Measurements from ENCODE around the gene ARSG. TPM values are rescaled to one million over a fixed set of nuclear protein-coding genes. Genes with fewer than 3 reads are reported as not detected.

Gene ARSG
- polyA plus RNA-seq, 1 donor (not counting 4 experiments of a cell fraction or from before 2014, with no cell fraction given), result 0.41 TPM

DNA sequence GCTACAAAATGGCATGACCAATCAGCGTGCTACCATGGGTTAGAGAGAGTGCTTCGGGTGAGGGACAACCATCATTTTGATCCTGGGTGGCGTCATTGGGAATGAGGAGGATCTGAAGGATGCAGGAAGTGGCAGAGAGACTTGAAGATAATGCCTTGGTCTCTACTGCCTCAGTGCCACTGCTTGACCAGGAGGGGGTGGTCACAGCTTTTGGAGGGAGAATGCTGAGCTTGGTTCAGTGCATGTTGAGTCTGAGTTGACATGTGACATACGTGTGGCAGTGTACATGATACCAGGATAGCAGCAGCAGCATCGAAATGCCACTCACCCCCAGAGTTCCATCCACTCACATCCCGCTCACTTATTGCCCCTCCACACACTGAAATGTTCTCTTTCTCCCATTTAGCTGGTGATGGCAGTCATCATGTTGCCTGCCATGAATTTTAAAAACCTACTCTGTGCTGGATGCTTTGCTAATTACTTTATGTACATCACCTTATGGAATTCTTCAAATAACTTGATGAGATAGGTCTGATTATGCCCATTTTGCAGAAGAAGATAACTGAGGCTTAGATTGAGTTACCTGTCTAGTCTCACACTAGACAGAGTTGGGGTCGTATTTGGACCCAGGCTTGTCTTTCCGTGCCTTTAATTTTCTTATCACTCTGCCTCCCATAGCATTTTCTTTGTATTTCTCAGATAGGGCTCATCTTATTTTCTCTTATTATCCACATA is 36.7 kb downstream of the ARSG start:
- dilution Hi-C loops (cut with MboI; ENCODE audit: extremely low pct_ligation_motif_present, low sequenced_read_pairs), result no loop called here
- Histone ChIP-seq H3K27ac (ENCODE audit: control insufficient read depth, insufficient read depth, low read length) (no peak overlapping the region), H3K4me2 (ENCODE audit: control insufficient read depth, extremely low read depth, insufficient read depth, low read depth, low read length) (no peak overlapping the region), H3K9me1 (ENCODE audit: control insufficient read depth, extremely low read depth, insufficient read depth, low read length) (no peaks in the 10 kb centered on the region), H3K9ac (ENCODE audit: control insufficient read depth, extremely low read depth, insufficient read depth, low read length) (no peak overlapping the region), H3K4me3 (ENCODE audit: control insufficient read depth in 2 of 3, extremely low read depth in 1 of 3, insufficient read depth in 2 of 3, low read depth in 1 of 3, low read length in 3 of 3) (no peak overlapping the region), H3K4me1 (ENCODE audit: control insufficient read depth, extremely low read depth, insufficient read depth, low read length) (peaks cover 7% of the 10 kb centered on the region), H4K20me1 (ENCODE audit: control insufficient read depth, extremely low read depth, insufficient read depth, low read length) (no peaks in the 10 kb centered on the region), H2AFZ (ENCODE audit: control insufficient read depth, low read length) (no peak overlapping the region), H3K27me3 (ENCODE audit: control insufficient read depth, extremely low read depth, insufficient read depth, low read length) (no peaks in the 10 kb centered on the region), H3K79me2 (ENCODE audit: control insufficient read depth, insufficient read depth, low read length) (no peaks in the 10 kb centered on the region), H3K9me3 (ENCODE audit: control insufficient read depth, low read depth, low read length) (no peaks in the 10 kb centered on the region), H3K36me3 (ENCODE audit: control insufficient read depth in 2 of 2, extremely low read depth in 1 of 2, insufficient read depth in 2 of 2, low read length in 2 of 2) (no peaks in the 10 kb centered on the region)
- DNase-seq (ENCODE audit: low read depth, low spot score) (no peak), FAIRE-seq (no peak)
- no peak for TF ChIP-seq EZH2 (IDR thresholded peaks at IDR 0.05; ENCODE audit: low read length)
- TF ChIP-seq, protein P1, sequence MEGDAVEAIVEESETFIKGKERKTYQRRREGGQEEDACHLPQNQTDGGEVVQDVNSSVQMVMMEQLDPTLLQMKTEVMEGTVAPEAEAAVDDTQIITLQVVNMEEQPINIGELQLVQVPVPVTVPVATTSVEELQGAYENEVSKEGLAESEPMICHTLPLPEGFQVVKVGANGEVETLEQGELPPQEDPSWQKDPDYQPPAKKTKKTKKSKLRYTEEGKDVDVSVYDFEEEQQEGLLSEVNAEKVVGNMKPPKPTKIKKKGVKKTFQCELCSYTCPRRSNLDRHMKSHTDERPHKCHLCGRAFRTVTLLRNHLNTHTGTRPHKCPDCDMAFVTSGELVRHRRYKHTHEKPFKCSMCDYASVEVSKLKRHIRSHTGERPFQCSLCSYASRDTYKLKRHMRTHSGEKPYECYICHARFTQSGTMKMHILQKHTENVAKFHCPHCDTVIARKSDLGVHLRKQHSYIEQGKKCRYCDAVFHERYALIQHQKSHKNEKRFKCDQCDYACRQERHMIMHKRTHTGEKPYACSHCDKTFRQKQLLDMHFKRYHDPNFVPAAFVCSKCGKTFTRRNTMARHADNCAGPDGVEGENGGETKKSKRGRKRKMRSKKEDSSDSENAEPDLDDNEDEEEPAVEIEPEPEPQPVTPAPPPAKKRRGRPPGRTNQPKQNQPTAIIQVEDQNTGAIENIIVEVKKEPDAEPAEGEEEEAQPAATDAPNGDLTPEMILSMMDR (optimal IDR thresholded peaks at IDR 0.05 in 1 of 3, IDR thresholded peaks at IDR 0.05 in 1 of 3, conservative IDR thresholded peaks at IDR 0.05 in 1 of 3; ENCODE audit: extremely low read depth in 1 of 3, insufficient read depth in 2 of 3, low read length in 3 of 3), result no peak

DNA sequence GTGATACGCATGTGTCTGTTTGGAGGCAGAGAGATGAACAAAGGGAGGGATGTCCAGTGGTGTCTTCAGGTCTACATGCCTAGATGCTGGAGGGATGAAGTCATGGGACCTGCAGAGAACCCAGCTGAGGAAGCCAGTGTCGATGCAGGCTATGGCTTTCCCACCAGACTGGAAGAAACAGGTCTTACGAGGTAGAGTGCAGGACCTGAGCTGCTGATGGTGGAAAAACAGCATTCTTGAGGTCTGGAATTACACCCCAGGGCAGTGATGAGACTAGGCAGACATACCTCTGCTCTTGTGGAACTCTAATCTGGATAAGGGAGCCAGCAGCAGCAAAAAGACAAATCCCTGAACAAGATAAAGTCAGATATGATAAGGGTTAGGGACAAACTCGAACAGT is 37.4 kb downstream of the ARSG start:
- H3K27me3 ChIP-seq (ENCODE audit: control insufficient read depth, extremely low read depth, insufficient read depth, low read length), result no peaks in the 10 kb centered on the region
- dilution Hi-C loops (cut with MboI; ENCODE audit: extremely low pct_ligation_motif_present, low sequenced_read_pairs), result no loop called here
- H3K4me2 ChIP-seq (ENCODE audit: control insufficient read depth, extremely low read depth, insufficient read depth, low read depth, low read length), result peak overlapping the region; percentile 2
- H2AFZ ChIP-seq (ENCODE audit: control insufficient read depth, low read length), result no peak overlapping the region
- no peaks in the 10 kb centered on the region for H3K9me1 ChIP-seq (ENCODE audit: control insufficient read depth, extremely low read depth, insufficient read depth, low read length)
- H3K4me3 ChIP-seq (ENCODE audit: control insufficient read depth in 2 of 3, extremely low read depth in 1 of 3, insufficient read depth in 2 of 3, low read depth in 1 of 3, low read length in 3 of 3), result no peak overlapping the region
- FAIRE-seq (peak; percentile 73), DNase-seq (ENCODE audit: low read depth, low spot score) (peak; percentile 62)
- H3K9me3 ChIP-seq (ENCODE audit: control insufficient read depth, low read depth, low read length), result no peaks in the 10 kb centered on the region
- TF ChIP-seq, protein P1 (optimal IDR thresholded peaks at IDR 0.05 in 1 of 3, IDR thresholded peaks at IDR 0.05 in 1 of 3, conservative IDR thresholded peaks at IDR 0.05 in 1 of 3; ENCODE audit: extremely low read depth in 1 of 3, insufficient read depth in 2 of 3, low read length in 3 of 3), result no peak
- no peak for TF ChIP-seq EZH2 (IDR thresholded peaks at IDR 0.05; ENCODE audit: low read length)
- H3K27ac ChIP-seq (ENCODE audit: control insufficient read depth, insufficient read depth, low read length), result no peak overlapping the region
- H3K79me2 ChIP-seq (ENCODE audit: control insufficient read depth, insufficient read depth, low read length), result no peaks in the 10 kb centered on the region
- H3K4me1 ChIP-seq (ENCODE audit: control insufficient read depth, extremely low read depth, insufficient read depth, low read length), result peaks cover 7% of the 10 kb centered on the region
- no peak overlapping the region for H3K9ac ChIP-seq (ENCODE audit: control insufficient read depth, extremely low read depth, insufficient read depth, low read length)
- no peaks in the 10 kb centered on the region for H4K20me1 ChIP-seq (ENCODE audit: control insufficient read depth, extremely low read depth, insufficient read depth, low read length)
- no peaks in the 10 kb centered on the region for H3K36me3 ChIP-seq (ENCODE audit: control insufficient read depth in 2 of 2, extremely low read depth in 1 of 2, insufficient read depth in 2 of 2, low read length in 2 of 2)
